GM19193 (cell line): ENCODE data around the gene NEB.

Experiments
- POLR2A ChIP-seq: IDR thresholded peaks from 4 replicates; pipeline ENCODE4 v1.6.1; 2011; ENCODE audit not compliant: insufficient read depth, insufficient read length; ENCODE audit errors: extremely low read depth

NEB gene

DNA sequence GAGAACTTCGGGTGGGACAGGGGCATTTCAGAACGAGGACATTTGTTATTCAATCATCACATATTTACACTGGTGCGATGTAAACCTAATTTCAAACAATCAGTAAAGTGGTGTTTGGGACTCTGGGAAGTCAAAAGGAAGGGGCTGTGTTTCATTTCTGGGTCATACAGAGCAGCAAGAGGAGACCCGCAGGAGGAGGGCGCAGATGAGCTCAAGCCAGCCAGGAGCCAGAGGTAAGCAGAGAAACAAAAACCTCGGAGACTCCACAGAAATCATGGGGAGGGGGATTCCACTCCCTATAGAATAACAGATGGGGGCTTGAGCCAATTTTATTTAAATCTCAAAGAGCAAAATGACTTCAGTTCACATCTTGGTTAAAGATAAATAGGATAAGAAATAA lies 55.4 kb downstream of the NEB start:
- no peak for TF ChIP-seq POLR2A

DNA sequence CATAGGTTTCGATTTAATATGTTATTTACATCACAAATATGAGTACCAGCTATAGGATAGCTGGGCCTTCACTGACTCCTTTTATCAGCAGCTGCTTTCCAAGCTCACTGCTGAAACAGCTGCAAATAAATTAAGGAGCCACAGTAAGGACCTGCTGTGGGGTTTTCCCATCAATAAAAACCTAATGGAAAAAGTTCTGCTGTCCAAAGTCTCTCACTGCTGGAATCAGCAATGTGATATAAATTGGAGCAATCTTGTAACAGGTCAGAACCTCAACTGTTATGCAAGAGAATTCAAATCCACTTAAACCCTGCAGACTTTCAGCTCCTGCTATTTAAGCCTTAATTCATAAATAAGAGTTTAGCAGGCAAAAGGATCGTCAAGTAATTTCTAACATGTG lies 61.3 kb downstream of the NEB start:
- no peak for TF ChIP-seq POLR2A

DNA sequence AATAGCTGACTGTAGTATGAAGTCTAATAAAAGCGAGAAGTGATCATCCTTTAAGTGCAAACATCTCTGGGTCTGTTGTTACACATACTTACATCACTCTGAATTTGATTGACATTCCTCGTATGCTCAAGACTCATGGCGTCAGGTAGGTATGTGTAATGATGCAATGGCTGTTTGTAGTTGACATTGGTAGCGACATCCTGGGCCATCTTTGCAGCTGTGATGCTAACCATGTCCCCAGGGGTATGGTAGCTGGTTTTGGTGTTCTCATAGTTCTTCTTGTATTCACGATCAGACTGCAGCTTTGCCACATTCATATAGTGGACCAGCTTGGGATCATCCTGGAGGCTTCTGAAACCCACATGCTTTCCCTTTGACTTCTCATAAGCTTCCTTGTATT lies 62.0 kb downstream of the NEB start:
- TF ChIP-seq POLR2A = no peak

- no peak for TF ChIP-seq POLR2A
These were observed 63.3 kb downstream of the NEB start for GRCh38 chr2:151670846-151671597.

DNA sequence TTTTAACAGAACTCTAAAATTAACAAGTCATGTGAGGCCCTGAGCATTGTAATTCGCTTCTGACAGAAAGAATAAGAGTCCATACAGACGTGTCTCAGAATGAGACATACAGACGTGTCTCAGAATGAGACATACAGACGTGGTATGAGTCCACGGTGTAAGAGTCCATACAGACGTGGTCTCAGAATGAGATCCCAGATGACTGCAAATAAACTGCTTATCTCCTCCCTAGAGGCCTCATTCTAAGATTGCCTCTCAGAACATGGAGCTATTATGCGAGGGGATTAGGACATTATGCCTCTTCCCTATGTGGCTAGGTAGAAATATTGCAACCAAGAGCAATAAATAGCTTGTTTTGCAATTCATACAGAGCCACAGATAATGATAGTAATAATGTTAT lies 63.9 kb downstream of the NEB start:
- no peak for TF ChIP-seq POLR2A

DNA sequence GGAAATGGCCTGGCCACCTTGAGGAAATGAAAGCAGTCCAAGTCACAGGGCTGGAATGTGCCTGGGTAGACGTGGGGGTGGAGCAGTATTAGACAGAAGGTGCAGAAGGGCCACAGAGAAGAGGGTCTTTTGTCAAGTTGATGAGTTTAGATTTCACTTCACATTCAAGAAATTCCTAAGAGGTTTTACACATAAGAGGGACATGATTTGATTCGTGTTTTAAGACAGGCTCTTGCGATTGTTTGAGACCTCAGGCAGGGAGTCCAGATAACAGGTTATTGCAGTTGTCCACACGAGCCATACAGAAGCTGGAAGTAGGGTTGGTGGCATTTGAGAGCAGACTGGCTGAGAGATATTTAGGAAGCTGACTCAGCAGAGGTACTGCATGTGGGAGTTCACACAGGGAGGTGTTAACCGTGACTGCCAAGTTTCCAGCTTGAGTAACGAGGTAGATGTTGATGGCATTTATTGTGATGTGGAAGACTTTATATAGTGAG lies 64.6 kb downstream of the NEB start:
- no peak for TF ChIP-seq POLR2A

GRCh38 chr2:151668737-151669136 lies 65.5 kb downstream of the NEB start:
- no peak for TF ChIP-seq POLR2A

DNA sequence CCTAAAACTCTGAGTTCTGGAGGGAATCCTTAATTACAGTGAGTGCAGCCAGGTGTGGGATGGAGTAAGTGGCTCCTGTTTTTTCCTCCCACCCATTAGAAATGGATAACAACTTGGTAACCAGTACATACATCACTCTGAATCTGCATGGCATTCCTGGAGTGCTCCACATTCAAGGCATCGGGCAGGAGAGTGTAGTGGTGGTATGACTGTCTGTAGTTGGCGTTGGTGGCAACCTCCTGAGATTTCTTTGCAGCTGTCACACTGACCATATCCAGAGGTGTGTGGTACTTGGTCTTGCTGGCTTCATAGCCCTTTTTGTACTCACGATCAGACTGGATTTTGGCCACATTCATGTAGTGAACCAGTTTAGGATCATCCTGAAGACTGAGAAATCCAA lies 68.3 kb downstream of the NEB start:
- TF ChIP-seq POLR2A = no peak

GRCh38 chr2:151664520-151664919 lies 69.8 kb downstream of the NEB start:
- TF ChIP-seq POLR2A = no peak

DNA sequence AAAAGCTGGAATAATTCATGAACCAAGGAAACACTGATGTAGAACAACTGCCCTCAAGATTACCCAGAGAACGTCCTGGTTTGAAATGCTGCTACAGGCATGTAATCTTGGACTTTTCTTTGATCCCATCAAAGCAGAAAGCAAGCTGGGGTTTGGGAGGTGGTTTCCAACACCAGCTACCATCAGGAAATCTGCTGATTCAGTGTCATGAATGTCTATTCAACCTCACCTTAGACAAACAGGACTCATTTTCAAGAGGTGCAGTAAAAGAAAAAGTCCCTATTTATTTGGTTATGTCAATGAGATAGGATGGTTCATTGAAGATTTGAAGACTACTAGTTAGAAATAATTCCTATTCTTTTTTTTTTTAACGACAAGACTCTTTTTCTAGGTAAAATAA lies 72.7 kb downstream of the NEB start:
- no peak for TF ChIP-seq POLR2A

- TF ChIP-seq POLR2A = no peak
These were observed 76.2 kb downstream of the NEB start for GRCh38 chr2:151658081-151658480.

DNA sequence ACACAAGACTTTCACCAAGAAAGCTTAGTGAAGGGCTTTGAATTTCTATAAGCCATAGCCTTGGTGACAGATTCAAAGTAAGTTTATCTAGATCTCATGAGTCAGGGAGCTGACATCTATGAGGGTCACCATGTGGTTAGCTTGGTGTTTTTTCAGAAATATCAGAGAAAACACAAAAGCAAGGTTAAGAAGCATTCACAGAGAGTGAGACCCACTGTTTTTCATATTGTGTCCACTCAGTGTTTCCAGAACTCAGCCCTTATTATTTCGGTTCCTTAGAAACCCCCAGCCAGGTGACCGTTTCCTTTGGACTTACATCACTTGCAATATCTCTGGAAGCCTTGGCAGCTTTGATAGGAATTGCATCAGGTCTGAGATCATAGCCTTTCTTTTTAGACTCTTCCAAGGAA lies 76.6 kb downstream of the NEB start:
- no peak for TF ChIP-seq POLR2A

- no peak for TF ChIP-seq POLR2A
These were observed 78.4 kb downstream of the NEB start for GRCh38 chr2:151655663-151656398.

GRCh38 chr2:151654891-151655290 lies 79.4 kb downstream of the NEB start:
- TF ChIP-seq POLR2A = no peak

- no peak for TF ChIP-seq POLR2A
These were observed 80.2 kb downstream of the NEB start for GRCh38 chr2:151654085-151654484.

DNA sequence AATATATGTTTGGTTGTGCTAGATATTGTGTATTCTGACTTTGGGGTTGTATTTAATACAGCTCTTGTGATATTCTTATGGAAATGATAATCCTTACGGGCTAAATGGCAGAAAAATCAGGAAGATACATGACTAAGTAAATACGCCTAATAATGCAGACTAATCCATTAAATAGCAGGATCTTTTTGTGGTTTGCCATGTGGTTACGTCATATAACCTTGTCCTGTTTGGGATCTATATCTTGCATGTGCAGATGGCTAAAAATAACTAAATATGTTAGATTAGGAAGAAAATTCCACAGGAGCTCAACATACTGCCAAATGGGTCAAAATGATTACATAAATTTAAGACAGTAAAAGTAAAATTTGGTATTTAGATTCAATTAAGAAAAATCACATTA lies 83.0 kb downstream of the NEB start:
- TF ChIP-seq POLR2A = no peak
